ENCODE results near the gene AKNAD1. TPM values are rescaled to one million over a fixed set of nuclear protein-coding genes. Genes with fewer than 3 reads are reported as not detected.

AKNAD1 gene
- total and polyA plus RNA-seq, 2 donors: 1.2 to 1.8 TPM

GRCh38 chr1:108777839-108778238, 79.1 kb downstream of the AKNAD1 start:
- DNase-seq (ENCODE audit: extremely low spot score): no peak
- Histone ChIP-seq H3K4me1 (ENCODE audit: insufficient read depth) (no peaks in the 10 kb centered on the region), H3K27ac (ENCODE audit: low read depth) (no peak overlapping the region), H3K36me3 (ENCODE audit: insufficient read depth) (peaks cover 5% of the 10 kb centered on the region), H3K4me3 (ENCODE audit: low read depth, low read length) (no peak overlapping the region)

GRCh38 chr1:108767708-108768107, 89.2 kb downstream of the AKNAD1 start:
- no peak overlapping the region for H3K27ac ChIP-seq (ENCODE audit: low read depth)
- H3K4me3 ChIP-seq (ENCODE audit: low read depth, low read length): no peak overlapping the region
- no peaks in the 10 kb centered on the region for H3K4me1 ChIP-seq (ENCODE audit: insufficient read depth)
- H3K36me3 ChIP-seq (ENCODE audit: insufficient read depth): peaks cover 1% of the 10 kb centered on the region
- DNase-seq (ENCODE audit: extremely low spot score): no peak
- 86% methylated on average over 3 of the region's 3 CpGs for WGBS

GRCh38 chr1:108767115-108767514, 89.8 kb downstream of the AKNAD1 start:
- no peak overlapping the region for H3K4me3 ChIP-seq (ENCODE audit: low read depth, low read length)
- H3K36me3 ChIP-seq (ENCODE audit: insufficient read depth): peaks cover 1% of the 10 kb centered on the region
- no peak for DNase-seq (ENCODE audit: extremely low spot score)
- 76% methylated on average over 1 of the region's 1 CpG for WGBS
- no peak overlapping the region for H3K27ac ChIP-seq (ENCODE audit: low read depth)
- H3K4me1 ChIP-seq (ENCODE audit: insufficient read depth): no peaks in the 10 kb centered on the region

Other genes starting within 250 kb of the AKNAD1 start
- 11.4 TPM for gene HENMT1, start 196.0 kb downstream of the AKNAD1 start, total RNA-seq
- gene HENMT1, start 196.0 kb downstream of the AKNAD1 start, polyA plus RNA-seq: 4.7 TPM
- gene PRPF38B, start 164.8 kb downstream of the AKNAD1 start, total RNA-seq: 26.6 TPM
- gene PRPF38B, start 164.8 kb downstream of the AKNAD1 start, polyA plus RNA-seq: 29.6 TPM
- not detected for gene FNDC7, start 144.2 kb downstream of the AKNAD1 start, total RNA-seq
- not detected for gene FNDC7, start 144.2 kb downstream of the AKNAD1 start, polyA plus RNA-seq
- gene STXBP3, start 110.4 kb downstream of the AKNAD1 start, total RNA-seq: 118 TPM
- gene STXBP3, start 110.4 kb downstream of the AKNAD1 start, polyA plus RNA-seq: 36.7 TPM
- 66.4 TPM for gene GPSM2, start 19.9 kb upstream of the AKNAD1 start, total RNA-seq
- gene GPSM2, start 19.9 kb upstream of the AKNAD1 start, polyA plus RNA-seq: 5.6 TPM
- gene CLCC1, start 106.4 kb upstream of the AKNAD1 start, total RNA-seq: 37.7 TPM
- gene CLCC1, start 106.4 kb upstream of the AKNAD1 start, polyA plus RNA-seq: 17.9 TPM
- 21.0 TPM for gene WDR47, start 185.0 kb upstream of the AKNAD1 start, total RNA-seq
- gene WDR47, start 185.0 kb upstream of the AKNAD1 start, polyA plus RNA-seq: 10.5 TPM
- gene TAF13, start 218.9 kb upstream of the AKNAD1 start, total RNA-seq: 55.9 TPM
- 31.3 TPM for gene TAF13, start 218.9 kb upstream of the AKNAD1 start, polyA plus RNA-seq
- 43.1 TPM for gene TMEM167B, start 233.7 kb upstream of the AKNAD1 start, total RNA-seq
- 32.8 TPM for gene TMEM167B, start 233.7 kb upstream of the AKNAD1 start, polyA plus RNA-seq

All from urinary bladder (tissue), 4 donors.